ENCODE data around the gene ALDH9A1. TPM values are rescaled to one million over a fixed set of nuclear protein-coding genes. Genes with fewer than 3 reads are reported as not detected.
"Not testable (repeated sequence)": the region's sequence is repeated elsewhere in the genome, so short reads cannot be mapped to it uniquely, and the experiment has no call there.

The ALDH9A1 gene
- total RNA-seq, 1 experiment from 2014 or later, result 34.8 TPM

DNA sequence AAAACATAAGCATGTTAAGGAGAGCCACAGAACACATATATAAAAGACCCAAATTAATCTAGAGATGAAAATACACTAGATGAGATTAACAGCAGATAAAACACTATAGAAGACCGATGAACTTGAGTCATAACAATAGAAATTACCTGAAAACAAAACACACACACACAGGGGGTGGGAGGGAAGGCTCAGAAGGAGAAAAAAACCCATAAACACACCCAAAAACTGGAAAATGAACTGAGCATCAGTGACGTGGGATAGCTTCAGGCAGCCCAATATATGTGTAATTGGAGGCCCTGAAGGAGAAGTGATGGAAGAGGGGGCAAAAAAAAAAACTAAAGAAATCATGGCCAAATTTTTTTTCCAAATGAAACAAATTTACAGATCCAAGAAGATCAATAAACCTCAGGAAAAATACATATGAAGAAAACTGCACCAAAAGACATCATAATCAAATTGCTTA lies 11.4 kb downstream of the ALDH9A1 start:
- DNase-seq (ENCODE audit: low spot score), result no peak

DNA sequence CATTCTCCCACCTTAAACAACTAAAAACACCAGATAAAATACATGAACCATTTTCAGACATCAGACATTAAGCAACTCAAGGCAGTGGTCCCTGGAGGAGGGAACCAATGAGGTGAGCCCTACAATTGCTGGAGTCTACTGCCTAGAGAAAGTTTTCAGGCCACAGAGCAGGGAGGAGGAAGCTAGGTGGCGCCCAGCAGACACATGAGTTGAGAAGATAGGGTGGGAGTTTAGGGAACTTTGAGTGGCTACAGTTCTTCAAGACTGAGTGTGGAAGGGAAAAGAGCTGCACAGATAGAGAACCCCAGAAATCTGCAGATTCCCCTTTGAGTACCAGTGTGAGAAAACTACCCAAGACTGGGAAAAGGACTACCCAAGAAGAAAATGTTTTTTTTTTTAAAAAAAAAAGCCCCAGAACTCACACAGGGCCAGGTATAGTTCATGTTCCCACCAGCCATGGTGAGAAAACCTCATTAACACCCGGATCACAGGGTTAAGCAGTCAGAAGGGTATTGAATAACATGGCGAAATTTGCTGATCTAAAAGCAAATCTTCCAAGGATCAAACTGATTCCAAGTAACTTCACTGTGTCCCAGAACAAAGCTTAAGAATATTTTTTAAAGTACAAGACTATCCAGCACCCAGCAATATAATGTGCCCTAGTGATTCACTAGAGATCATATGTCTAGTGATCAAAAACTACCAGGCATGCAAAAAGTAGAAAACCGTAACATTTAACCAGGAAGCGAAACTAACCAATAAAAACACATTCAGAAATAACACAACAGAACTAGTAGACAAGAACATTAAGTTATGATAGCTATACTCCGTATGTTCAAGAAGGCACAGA lies 12.0 kb downstream of the ALDH9A1 start:
- DNase-seq (ENCODE audit: low spot score), result no peak

DNA sequence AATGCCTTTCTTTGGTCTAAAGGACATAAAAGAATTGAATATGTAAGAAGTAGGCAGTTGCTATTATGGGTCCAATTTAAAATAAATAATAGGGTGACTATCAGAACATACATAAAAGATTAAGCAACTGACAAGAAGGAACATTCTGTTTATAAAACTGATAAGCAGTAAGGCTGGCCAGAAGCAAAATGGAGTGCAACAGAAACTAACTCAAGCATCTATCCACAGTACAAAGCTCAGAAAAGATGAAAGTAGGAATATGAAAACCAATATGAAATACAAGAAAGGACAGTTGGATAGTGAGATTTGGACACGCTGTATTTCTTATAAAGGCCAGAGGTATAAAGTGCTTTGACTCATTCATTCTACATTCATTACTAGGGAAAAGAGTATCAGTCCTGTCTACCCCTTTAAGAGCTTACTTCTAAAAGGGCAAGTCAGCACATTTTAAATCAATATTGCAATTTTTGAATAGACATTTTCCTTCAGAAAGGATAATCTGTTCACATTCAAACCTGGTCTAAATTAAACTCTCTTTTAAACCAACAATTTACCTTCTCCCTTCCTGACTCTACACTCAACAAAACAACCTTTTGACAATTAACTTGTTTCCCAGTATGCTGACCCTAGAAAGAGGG lies 14.4 kb downstream of the ALDH9A1 start:
- no peak for DNase-seq (ENCODE audit: low spot score)

DNA sequence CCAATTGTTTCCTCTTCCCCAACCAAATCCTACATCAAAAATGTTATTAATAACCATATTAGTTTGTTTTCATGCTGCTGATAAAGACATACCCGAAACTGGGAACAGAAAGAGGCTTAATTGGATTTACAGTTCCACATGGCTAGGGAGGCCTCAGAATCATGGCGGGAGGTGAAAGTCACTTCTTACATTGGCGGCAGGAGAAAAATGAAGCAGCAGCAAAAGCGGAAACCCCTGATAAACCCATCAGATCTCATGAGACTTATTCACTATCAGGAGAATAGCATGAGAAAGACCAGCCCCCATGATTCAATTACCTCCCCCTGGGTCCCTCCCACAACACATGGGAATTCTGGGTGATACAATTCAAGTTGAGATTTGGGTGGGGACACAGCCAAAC lies 17.6 kb downstream of the ALDH9A1 start:
- DNase-seq (ENCODE audit: low spot score), result not testable (repeated sequence)

DNA sequence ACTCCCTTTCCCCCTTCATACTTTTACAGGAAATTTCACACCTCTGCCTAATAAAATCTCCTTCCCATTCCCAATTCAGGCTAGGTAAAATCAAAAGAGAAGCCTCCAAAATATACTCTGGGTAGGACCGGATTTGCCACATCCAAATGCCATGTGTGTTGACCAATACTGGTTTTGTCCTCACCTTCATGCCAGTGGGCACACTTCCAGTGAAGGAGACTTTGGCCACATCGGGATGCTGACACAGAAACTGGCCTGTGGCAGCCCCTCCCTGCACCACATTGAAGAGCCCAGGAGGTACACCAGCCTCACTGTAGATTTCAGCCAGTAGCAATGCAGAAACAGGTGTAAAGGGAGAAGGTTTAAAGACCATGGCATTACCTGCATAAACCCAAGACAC lies 18.1 kb downstream of the ALDH9A1 start:
- no peak for DNase-seq (ENCODE audit: low spot score)

DNA sequence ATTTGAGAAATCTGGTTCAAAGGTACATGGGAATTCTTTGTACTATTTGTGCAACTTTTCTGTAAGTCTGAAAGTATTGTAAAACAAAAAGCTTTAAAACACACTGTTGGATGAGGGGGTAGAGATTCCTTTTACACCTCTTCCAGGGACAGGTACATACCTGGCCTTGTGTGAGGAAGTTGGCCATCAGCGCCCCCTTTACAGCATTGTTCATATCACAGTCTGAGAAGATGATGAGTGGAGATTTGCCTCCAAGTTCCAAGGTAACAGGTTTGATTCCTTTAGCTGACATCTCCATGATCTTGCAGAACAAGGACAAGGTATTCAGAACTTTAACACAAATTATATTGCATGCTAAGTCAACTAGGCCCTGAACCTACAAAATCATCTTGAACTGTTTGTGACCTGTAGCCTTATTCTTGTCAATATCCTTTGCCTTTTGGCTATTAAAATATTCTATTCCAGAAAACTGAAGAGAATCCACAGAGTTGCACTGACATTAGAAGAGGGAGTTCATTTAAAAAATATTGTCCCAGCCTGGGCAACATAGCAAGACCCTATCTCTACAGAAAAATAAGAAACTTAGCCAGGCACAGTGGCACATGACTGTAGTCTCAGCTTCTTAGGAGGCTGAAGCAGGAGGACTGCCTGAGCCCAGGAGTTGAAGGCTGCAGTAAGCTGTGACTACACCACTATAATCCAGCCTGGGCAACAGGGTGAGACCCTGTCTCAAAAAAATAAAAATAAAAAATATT lies 18.9 kb downstream of the ALDH9A1 start:
- DNase-seq (ENCODE audit: low spot score), result no peak

DNA sequence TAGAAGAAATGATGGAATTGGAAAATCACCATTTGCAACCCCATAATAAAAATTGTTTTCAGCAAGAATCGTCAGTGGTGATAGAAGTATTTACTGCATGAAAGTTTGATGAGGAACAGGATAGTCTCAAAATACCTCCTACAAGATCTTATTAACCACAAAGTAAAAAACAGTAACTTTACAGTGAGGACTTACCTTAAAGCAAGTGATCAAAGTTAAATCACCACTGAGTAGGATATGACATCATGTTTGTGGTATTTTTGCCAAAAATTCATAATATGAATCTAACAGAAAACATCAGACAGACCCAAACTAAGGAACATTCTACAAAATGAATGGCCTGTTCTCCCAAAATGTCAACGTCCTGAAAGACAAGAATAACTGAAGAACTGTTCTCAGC lies 19.9 kb downstream of the ALDH9A1 start:
- DNase-seq (ENCODE audit: low spot score), result no peak

DNA sequence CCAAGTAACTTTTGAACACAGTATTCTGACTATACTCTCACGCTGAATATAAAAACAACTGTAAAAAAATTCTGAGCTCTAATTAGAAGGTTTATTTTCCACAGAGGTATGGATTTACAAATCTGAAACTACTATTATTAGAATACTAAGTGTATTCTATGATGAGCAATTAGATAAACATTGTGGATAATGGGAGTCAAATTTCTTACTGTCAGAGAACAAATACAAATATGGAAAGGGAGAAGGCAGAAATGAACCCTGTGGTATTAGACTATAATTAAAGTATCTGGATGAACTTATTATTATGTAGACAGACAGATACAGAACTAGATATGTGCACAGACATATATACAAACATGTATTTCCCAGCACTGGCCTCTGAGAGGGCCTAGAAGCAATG lies 22.6 kb downstream of the ALDH9A1 start:
- no peak for DNase-seq (ENCODE audit: low spot score)

DNA sequence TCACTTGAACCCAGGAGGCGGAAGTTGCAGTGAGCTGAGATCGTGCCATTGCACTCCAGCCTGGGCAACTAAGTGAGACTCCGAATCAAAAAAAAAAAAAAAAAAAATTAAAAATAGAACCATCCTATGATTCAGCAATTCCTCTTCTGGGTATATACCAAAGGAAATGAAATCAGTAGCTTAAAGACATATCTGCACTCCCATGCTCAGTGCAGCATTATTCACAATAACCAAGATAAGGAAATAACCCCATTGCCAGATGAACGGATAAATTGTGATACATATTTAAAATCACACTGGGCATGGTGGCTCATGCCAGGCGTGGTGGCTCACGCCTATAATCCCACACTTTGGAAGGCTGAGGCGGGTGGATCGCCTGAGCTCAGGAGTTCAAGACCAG lies 23.8 kb downstream of the ALDH9A1 start:
- no peak for DNase-seq (ENCODE audit: low spot score)

DNA sequence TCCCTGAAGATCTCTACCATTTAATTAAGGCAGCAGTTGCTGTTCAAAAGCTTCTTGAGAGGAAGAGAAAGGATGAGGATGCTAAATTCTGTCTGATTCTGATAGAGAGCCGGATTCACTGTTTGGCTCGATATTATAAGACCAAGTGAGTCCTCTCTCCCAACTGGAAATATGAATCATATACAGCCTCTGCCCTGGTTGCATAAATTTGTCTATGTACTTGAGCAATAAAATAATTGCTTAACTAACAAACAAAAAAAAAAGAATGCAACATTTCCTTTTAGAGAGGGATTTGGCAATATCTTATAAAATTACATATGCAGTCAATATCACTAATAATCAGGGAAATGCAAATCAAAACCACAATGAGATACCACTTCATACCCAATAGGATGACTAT lies 26.8 kb downstream of the ALDH9A1 start:
- DNase-seq (ENCODE audit: low spot score), result no peak

DNA sequence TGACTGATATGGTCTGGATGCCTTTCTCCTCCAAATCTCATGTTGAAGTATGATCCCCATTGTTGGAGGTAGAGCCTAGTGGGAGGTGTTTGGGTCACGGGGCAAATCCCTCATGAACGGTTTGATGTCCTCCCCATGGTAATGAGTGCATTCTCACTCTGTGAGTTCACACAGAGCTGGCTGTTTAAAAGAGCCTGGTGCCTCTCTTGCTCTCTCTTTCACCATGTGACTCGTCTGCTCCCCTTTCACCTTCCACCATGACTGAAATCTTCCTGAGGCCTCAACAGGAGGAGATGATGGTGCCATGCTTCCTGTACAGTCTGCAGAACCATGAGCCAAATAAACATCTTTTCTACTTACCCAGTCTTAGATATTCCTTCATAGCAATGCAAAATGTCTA lies 30.2 kb downstream of the ALDH9A1 start:
- no peak for DNase-seq (ENCODE audit: low spot score)

DNA sequence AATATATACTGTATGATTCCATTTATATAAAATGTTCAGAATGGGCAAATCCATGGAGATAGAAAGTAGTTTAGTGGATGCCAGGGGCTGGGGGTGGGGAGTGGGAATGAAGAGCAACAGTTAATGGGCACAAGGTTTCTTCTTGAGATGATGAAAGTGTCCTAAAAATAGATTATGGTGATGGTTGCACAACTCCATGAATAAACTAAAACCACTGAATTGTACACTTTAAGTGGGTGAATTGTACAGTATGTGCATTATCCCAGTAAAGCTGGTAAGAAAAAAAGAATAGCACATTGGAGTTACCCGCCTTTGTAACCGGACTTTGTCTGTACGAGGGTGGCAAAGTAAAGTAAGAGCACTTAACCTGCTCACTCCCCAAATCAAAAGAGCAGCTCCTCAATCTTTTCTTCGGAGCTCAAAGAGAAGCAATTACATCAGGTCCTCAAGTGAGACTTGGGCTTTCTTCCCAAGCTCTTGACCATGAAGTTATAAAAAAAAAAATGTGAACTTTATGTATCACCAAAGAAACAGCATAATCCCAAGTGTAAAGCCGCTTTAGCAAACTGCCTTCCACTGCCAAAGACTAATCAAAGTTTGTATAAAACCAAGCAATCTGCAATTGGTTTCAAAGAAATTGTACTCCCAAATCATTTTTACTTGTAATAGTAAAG lies 32.1 kb downstream of the ALDH9A1 start:
- DNase-seq (ENCODE audit: low spot score), result no peak

DNA sequence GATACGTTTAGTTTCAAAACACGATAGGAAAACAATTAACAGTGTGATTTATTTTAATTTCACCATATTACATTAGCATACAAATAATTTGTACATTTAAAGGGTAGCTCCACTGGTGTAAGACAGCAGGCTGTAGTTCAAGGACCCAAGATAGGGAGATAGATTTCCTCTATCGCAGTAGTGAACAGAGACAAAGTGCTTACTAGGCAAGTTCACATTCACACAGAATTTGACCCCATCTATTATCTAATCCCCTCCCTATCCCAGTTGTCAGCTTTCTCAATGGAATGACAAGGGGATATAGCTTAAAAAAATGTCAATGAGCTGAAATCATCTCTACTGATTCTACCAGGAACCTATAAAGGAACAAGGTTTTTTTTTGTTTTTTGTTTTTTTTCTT lies 36.2 kb downstream of the ALDH9A1 start:
- no peak for DNase-seq (ENCODE audit: low spot score)

DNA sequence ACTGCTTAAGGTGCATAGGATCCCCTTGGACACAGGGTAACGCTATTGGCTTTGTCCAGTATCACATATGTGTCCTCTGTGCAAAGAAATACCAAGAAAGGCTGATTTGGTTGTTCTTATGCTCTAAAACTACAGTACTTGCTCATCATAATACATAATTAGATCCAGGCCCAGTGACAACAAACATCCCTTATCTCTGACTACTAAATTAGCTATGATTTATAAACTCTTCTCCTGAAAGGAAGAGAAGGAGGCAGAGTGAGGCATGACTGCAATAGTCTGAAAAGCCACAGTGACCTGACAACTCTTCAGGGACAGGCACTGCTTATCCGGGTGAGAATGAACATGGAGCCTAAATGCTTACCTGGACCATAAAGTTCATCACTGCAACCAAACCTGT lies 36.7 kb downstream of the ALDH9A1 start:
- no peak for DNase-seq (ENCODE audit: low spot score)

DNA sequence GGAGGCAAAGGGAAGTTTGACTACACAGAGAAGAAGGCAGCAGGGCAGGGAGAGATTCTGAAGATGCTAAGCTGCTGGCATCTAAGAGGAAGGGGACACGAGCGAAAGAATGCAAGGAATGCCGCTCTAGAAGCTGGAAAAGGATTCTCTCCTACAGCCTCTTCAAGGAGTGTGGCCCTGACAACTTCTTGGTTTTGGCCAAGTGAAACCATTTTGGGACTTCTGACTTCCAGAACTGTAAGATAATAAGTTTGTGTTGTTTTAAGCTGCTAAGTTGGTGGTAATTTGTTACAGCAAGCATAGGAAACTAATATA lies 38.8 kb downstream of the ALDH9A1 start:
- DNase-seq (ENCODE audit: low spot score), result no peak

DNA sequence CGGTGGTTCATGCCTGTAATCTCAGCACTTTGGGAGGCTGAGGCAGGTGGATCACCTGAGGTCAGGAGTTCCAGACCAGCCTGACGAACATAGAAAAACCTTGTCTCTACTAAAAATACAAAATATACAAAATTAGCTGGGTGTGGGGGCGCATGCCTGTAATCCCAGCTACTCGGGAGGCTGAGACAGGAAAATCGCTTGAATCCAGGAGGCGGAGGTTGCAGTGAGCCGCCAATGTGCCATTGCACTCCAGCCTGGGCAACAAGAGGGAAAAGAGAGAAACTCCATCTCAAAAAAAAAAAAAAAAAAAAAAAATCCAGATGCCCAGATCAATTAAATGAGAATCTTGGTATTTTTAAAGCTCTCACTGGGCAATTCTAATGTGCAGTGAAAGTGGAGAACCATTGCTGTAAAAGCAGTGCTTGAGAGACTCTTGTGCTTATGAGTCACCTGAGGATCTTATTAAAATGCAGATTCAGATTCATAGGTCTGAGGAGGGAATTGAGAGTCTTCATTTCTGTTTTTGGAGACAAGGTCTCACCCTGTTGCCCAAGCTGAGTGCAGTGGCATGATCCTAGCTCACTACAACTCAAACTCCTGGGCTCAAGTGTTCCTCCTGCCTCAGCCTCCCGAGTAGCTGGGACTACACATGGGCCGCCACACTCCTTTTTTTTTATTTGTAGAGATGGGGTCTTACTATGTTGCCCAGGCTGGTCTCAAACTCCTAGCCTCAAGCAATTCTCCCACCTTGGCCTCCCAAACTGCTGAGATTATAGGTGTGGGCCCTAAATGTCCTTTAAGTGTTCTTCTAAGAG lies 39.4 kb downstream of the ALDH9A1 start:
- DNase-seq (ENCODE audit: low spot score), result not testable (repeated sequence)

DNA sequence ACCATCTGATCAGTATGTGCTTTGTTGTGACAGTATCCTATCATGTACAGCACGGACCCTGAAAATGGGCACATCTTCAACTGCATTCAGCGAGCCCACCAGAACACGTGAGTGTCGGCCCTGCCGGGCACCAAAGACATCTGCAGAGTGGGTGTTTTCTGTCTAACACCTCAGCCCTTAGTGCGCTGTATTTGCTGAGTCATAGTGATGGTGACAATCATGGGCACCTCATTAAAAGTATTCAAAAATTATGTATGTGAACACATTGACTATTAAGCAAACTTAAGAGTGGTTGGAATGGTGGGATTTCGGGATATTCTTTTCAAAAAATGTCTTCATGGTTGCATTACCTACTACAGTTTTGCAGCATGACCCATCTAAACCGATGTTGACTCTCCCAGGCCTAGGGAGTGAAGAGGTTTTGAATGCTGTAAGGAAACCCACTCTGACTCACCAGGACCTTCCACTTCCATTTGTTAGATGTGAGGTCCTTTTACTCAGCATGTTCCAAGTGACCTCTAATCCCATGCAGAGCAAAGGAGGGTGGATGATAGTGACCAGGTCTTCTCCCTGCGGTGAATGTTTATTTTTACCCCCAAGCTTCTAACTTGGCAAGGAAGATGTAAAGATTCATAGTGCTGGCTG lies 47.3 kb downstream of the ALDH9A1 start:
- DNase-seq (ENCODE audit: low spot score), result no peak

DNA sequence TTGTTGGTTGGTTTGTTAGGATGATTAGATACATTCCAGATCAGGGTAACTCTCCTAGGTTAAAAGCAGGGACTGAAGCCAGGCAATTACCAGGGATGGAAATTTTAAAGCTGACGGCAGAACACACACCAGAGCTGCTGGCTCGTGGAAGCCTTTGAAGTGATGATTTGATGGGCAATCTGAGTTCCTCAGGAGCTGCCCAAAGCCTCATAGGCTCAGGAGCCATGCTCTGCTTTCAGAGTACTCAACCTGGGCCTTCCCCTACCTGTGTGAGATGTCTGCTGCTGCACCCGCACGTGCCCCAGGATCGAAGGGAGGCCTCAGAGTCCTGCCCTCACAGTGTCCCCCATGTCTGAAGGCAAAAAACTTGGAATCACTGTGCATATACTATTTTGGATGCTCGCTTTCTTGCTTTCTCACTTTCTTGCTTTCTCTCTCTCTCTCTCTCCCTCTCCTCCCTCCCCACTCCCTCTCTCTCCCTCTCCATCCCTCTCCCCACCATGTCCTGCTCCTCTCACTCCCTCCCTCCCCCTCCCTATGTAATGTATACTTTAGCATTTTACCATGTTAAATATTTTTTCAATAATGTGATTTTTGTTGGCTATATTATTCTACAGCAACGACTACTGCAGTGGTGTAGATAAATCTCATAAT lies 49.3 kb downstream of the ALDH9A1 start:
- DNase-seq (ENCODE audit: low spot score), result no peak

DNA sequence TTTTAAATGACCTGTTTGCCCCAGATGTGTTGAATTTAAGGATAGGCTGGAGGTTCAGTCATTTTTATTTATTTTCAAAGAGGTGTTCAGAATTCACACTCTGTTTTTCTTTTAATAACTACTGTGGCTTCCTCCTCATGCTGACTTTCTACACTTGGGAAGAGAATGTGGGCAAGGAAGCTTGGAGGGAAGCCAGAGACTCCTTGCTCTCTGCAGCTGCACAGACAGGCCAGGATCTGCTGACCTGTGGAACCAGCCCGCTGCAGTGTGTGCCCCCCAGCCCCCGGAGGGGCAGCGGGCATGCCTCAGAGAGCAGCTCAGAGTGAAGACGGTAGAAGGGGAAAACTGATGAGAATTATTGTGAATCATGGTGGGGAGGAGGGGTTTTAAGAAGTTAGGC lies 50.4 kb downstream of the ALDH9A1 start:
- no peak for DNase-seq (ENCODE audit: low spot score)

DNA sequence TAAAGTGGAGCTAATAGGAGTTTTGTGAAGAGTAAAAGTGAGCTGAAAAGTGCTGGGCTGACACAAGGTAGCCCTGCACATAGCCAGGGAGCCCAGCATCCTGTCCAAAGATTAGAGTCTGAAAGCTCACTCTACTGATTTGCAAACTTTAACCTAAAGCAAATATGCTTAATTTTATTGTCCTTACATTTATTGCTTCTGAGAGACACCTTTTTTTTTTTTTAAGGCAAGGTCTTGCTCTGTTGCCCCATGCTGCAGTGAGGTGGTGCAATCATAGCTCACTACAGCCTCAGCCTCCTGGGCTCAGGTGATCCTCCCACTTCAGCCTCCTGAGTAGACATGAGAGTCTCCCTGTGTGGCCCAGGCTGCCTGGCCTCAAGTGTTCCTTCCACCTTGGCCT lies 50.8 kb downstream of the ALDH9A1 start:
- no peak for DNase-seq (ENCODE audit: low spot score)
